GM12801 (cell line): ENCODE data around the gene LRFN4.

Experiments used
- CTCF ChIP-seq: IDR thresholded peaks from one replicate; pipeline ENCODE4 v1.5.1; 2011; ENCODE audit warnings: control low read depth; ENCODE audit not compliant: insufficient read length; ENCODE audit errors: extremely low read depth

Gene LRFN4

DNA sequence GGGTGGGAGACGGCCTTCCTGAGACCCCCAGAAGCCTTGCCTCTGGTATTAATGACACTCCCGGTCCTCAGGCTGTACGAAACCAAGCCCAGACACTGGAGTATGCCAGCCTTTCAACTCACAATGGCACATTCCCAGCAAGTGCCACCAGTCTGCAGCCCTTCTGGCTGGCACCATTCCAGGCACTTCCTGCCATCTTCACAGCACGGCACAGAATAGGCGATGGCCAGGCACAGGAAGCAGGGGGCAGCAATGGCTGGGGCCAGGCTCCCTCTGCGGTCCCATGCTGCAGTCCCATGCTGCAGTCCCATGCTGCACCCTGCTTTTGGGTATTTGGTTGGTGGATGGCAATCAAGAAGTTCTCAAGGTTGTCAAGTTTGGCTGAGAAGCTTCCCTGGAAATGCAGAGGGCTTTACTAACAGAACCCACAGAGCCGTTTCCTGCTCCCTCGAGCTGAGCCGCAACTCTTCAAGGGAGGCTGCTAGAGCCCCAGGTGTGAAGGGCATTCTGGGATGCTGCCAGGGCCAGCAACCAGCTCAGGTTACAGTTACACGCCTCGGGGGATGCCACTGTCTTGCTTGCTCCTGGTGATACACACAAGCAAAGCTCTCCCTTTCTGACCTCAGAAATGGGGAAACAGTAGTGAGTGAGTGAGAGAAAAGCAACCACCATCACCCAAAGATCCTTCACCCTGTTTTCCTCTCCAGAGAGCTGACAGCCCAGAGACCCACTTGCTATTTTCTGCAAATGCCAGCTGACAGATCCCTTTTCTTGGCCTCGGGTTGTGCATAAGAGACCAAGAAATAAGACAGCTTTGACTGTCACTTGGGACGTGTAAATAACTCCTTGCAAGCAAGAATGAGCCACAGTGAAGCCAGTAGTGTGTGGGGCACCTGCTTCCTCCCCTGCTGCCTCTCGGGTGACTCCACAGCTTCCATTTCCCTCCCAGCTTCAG is 23.9 kb downstream of the LRFN4 start:
- TF ChIP-seq CTCF = no peak

GRCh38 chr11:66881451-66881835 is 24.6 kb downstream of the LRFN4 start:
- TF ChIP-seq CTCF = no peak

- TF ChIP-seq CTCF = no peak
Measured at GRCh38 chr11:66881927-66882452, 25.1 kb downstream of the LRFN4 start.

- no peak for TF ChIP-seq CTCF
Measured at GRCh38 chr11:66882561-66883015, 25.7 kb downstream of the LRFN4 start.

DNA sequence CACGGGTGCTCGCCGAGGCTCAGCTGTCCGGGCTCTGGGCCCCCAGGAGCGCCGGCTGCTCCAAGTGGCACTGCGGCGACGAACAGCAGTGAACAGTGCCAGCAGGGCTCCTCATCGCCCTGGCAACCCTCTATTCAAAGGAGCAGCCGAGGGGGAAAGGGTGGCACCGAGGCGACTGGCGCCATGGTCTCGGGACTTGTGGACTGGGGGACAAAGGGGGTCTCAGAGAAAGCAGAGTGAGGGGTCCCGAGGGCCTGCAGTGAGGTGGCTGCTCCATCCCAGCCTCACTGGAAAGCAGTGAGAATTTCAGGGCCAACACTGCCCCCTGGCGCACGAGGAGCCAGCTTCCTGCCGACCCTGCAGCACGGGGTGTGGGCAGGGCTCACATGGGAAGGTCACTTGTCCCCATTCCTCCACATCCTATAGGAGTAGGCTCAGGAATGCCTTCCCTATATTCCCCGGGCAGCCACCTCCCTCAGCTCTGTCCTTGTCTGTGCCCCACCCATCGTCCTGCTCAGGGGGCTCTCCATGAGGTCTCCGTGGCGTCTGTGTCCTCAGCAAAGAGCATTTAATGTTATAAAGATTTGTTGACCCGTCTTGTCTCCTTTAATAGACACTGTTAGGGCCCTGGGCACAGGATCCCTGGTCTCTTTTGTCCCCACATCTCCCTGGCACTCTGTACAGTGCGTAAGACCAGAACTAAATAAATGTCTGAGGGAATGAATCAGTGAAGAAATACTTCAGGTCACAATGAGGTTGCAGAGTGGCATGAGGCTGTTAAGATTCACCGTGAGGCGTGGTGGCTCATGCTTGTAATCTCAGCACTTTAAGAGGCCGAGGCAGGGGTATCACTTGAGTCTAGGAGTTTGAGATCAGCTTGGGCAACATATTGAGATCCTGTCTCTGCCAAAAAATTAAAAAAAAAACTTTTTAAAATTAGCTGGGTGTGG is 26.4 kb downstream of the LRFN4 start:
- no peak for TF ChIP-seq CTCF

- no peak for TF ChIP-seq CTCF
Measured at GRCh38 chr11:66884443-66884842, 27.6 kb downstream of the LRFN4 start.

DNA sequence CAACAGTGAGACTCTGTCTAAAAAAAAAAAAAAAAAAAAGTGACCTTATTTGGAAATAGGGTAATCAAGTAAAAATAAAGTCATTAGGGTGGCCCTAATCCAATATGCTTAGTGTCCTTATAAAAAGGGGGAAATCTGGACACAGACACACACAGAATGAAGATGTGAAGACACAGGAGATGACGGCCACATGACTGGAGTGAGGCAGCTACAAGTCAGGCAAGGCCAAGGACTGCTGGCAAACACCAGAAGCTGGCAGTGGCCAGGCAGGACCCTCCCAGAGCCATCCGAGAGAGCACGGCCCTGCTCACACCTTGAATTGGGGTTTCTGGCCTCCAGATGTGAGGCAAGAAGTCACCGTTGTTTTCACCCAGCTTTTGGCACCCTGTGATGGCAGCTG is 28.6 kb downstream of the LRFN4 start:
- TF ChIP-seq CTCF = no peak
